HL-60/S4 treated with phorbol 12-myristate 13-acetate at 8.2 ng/mL for 4 days and 3 days (cell line): ENCODE results near the gene CCRL2.
"Not testable (repeated sequence)": the region's sequence is repeated elsewhere in the genome, so short reads cannot be mapped to it uniquely, and the experiment has no call there.

Experiments
- in situ Hi-C: fragments of 300-500 bp; cut with MboI; formaldehyde crosslinking; loops from 2 replicates; pipeline ENCODE4 v1.15.0; 2022; ENCODE audit warnings: low sequenced_read_pairs

Gene CCRL2

GRCh38 chr3:46423588-46423987, 16.5 kb downstream of the CCRL2 start:
- in situ Hi-C loops, result no loop called here

- in situ Hi-C loops, result not testable (repeated sequence)
These were observed 19.4 kb downstream of the CCRL2 start for GRCh38 chr3:46426476-46426875.

- in situ Hi-C loops, result not testable (repeated sequence)
These were observed 20.3 kb downstream of the CCRL2 start for GRCh38 chr3:46427404-46427803.

GRCh38 chr3:46427916-46428833, 21.1 kb downstream of the CCRL2 start:
- in situ Hi-C loops, result no loop called here

- in situ Hi-C loops, result no loop called here
These were observed 22.2 kb downstream of the CCRL2 start for GRCh38 chr3:46429250-46429649.

GRCh38 chr3:46429671-46430070, 22.6 kb downstream of the CCRL2 start:
- in situ Hi-C loops, result no loop called here

- in situ Hi-C loops, result not testable (repeated sequence)
These were observed 23.8 kb downstream of the CCRL2 start for GRCh38 chr3:46430879-46431278.

- in situ Hi-C loops, result not testable (repeated sequence)
These were observed 24.8 kb downstream of the CCRL2 start for GRCh38 chr3:46431905-46432304.

GRCh38 chr3:46433118-46433517, 26.1 kb downstream of the CCRL2 start:
- in situ Hi-C loops, result not testable (repeated sequence)

GRCh38 chr3:46433841-46434240, 26.8 kb downstream of the CCRL2 start:
- in situ Hi-C loops, result no loop called here

GRCh38 chr3:46435081-46435726, 28.1 kb downstream of the CCRL2 start:
- in situ Hi-C loops, result no loop called here

- in situ Hi-C loops, result no loop called here
These were observed 31.8 kb downstream of the CCRL2 start for GRCh38 chr3:46438831-46439230.

GRCh38 chr3:46440531-46441294, 33.7 kb downstream of the CCRL2 start:
- in situ Hi-C loops, result no loop called here

GRCh38 chr3:46442576-46443530, 35.8 kb downstream of the CCRL2 start:
- in situ Hi-C loops, result no loop called here

GRCh38 chr3:46447228-46447985, 40.3 kb downstream of the CCRL2 start:
- in situ Hi-C loops, result no loop called here

GRCh38 chr3:46448721-46449120, 41.7 kb downstream of the CCRL2 start:
- in situ Hi-C loops, result no loop called here

GRCh38 chr3:46449755-46450552, 42.9 kb downstream of the CCRL2 start:
- in situ Hi-C loops, result no loop called here

GRCh38 chr3:46453526-46454208, 46.6 kb downstream of the CCRL2 start:
- in situ Hi-C loops, result no loop called here
